HUES64 (cell line): ENCODE measurements around the gene RET.

Source experiments
- H3K27ac ChIP-seq: 2 replicates; pipeline ENCODE4 v1.7.0; 2013; ENCODE audit warnings: low read depth, low read length, inconsistent platforms
- H3K27me3 ChIP-seq: 2 replicates; pipeline ENCODE4 v1.6.1; 2013; ENCODE audit warnings: mild to moderate bottlenecking, low read length; ENCODE audit not compliant: insufficient read depth
- H3K36me3 ChIP-seq: 2 replicates; pipeline ENCODE4 v1.6.1; 2013; ENCODE audit warnings: mild to moderate bottlenecking, low read length; ENCODE audit not compliant: insufficient read depth
- H3K4me1 ChIP-seq: 2 replicates; pipeline ENCODE4 v1.6.1; 2013; ENCODE audit warnings: mild to moderate bottlenecking, low read length, moderate library complexity; ENCODE audit not compliant: insufficient read depth
- H3K4me3 ChIP-seq: 2 replicates; pipeline ENCODE4 v1.5.1; 2013; ENCODE audit warnings: mild to moderate bottlenecking, low read length, moderate library complexity
- H3K9ac ChIP-seq: 2 replicates; pipeline ENCODE4 v1.6.1; 2013; ENCODE audit warnings: mild to moderate bottlenecking, low read depth, low read length
- H3K9me3 ChIP-seq: 2 replicates; pipeline ENCODE4 v1.6.1; 2013; ENCODE audit warnings: low read depth, low read length; ENCODE audit not compliant: insufficient read depth
- WGBS: fragments of 150-250, 120-280 bp; methylation state at CpG from one replicate; pipeline ENCODE4 v1.1.7; 2013; ENCODE audit warnings: missing lambda C conversion rate; 5-methylcytosine and 5-hydroxymethylcytosine counted together

RET gene

DNA sequence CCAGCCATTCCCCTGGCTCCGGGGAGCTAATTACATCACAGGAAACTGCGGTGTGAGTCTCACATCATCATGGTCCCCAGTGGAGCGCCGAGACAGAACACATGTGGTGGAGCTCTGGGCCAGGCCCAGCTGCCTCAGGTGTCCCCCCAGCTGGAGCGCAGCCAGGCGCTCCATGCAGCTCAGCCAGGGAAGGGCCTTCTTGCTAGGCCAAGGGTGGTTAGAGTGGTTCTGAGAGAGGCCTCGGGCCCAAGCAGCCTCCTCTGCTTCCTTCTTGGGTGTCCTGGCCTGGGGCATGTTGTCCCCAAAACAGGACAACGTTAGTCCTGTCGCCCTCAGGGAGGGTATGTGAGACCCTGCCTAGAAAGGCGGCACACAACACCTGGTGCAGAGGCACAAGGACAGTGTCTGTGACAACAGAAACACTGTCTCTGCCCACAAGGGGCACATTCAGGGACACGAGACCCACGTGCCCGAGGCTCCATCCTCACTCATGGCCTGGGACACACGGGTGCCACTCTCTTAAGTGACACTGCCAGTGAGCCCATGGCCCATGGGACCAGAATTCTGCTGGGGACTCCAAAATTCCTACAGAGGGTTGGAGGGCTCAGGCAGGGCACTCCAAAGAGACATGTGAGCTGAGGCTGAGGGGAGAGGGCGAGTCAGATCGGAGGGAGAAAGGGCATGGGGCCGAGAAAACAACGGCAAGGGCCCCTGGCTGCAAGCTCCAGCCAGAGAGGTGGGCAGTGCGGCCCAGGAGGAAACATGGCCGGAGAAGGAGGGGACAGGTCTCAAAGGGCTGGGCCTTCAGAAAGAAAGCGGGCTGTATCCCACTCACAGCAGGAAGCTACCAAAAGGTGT is 37.0 kb upstream of the RET start:
- Histone ChIP-seq H3K4me1 (peaks cover 14% of the 10 kb centered on the region), H3K27me3 (no peaks in the 10 kb centered on the region), H3K9me3 (no peaks in the 10 kb centered on the region), H3K9ac (no peak overlapping the region), H3K27ac (no peak overlapping the region), H3K4me3 (no peak overlapping the region), H3K36me3 (no peaks in the 10 kb centered on the region)
- 91% methylated on average over 21 of the region's 21 CpGs for WGBS

DNA sequence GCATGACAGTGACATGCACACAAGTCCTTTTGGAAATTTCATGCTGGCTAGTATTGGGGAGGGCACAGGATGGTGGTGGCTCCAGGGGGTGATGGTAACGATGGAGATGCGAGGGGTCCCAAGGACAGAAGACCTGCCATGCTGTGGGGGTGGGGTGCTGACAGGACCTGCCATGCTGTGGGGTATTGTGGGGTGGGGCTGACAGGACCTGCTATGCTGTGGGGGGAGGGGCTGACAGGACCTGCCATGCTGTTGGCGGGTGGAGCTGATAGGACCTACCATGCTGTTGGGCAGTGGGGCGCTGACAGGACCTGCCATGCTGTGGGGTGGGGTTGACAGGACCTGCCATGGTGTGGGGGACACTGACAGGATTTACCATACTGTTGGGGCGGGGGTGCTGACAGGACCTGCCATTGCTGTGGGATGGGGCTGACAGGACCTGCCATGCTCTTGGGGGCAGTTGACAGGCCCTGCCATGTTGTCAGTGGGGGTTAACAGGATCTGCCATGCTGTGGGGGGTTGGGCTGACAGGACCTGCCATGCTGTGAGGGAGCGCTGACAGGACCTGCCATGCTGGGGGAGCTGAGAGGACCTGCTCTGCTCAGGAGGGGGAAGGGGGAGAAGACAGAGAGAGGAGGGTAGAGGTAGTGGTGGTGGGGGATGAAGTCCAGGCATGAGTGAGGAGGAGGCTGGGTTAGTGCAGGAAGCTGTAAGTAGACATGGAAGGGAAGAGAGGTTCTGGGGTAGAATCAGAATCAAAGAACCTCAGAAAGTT is 36.2 kb upstream of the RET start:
- Histone ChIP-seq H3K27ac (no peak overlapping the region), H3K9ac (no peak overlapping the region), H3K4me3 (no peak overlapping the region), H3K36me3 (no peaks in the 10 kb centered on the region), H3K27me3 (no peaks in the 10 kb centered on the region), H3K9me3 (no peaks in the 10 kb centered on the region), H3K4me1 (peaks cover 14% of the 10 kb centered on the region)
- WGBS: 88% methylated on average over 5 of the region's 6 CpGs

DNA sequence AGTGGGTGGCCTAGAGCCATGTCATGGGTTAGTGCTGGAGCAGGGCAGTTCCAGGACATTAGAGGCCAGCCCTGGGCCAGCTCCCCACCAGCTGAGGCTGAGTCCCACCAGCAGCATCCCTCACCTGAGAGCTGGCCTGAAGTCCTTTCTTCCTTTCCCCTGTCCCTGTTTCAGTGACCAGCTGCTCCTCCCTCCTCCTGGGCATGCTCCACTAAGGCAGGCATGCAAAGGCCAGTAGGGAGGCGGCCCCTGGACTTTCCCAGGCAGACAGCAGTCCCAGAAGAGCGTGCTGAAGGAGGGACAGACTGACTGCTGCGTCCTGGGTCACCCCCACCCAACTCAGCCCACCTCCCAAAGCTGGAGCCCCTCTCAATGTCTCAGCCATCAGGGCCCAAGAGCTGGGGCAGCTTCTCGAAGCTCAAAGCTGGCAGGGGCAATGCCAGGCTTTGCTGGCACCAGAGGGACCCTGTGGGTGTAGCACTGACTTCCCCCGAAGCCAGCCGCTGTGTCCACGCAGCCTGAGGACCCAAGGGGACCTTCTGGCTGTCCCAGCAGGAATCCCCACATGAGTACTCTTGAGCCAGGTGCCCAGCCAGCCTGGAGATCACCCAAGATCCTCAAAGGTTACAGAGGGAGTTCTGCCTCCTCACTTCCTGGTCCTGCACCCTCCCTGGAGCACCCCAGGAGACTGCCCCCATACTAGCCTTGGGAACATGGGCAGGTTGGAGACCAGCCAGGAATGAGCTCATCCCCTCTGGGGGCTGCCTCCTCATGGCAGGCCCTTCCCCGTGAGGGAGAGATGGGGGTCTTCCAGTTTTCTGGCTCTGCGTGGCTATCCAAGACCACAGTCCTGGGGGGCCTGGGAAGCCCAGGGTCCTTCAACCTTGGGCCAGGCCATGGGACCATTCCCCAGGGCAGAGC is 35.2 kb upstream of the RET start:
- Histone ChIP-seq H3K4me1 (peaks cover 14% of the 10 kb centered on the region), H3K27ac (no peak overlapping the region), H3K36me3 (no peaks in the 10 kb centered on the region), H3K4me3 (no peak overlapping the region), H3K27me3 (no peaks in the 10 kb centered on the region), H3K9me3 (no peaks in the 10 kb centered on the region), H3K9ac (no peak overlapping the region)
- 95% methylated on average over 9 of the region's 9 CpGs for WGBS

GRCh38 chr10:43042503-43043341 is 34.1 kb upstream of the RET start:
- Histone ChIP-seq H3K36me3 (no peaks in the 10 kb centered on the region), H3K4me1 (peaks cover 14% of the 10 kb centered on the region), H3K9me3 (no peaks in the 10 kb centered on the region), H3K27me3 (no peaks in the 10 kb centered on the region), H3K4me3 (no peak overlapping the region), H3K27ac (no peak overlapping the region), H3K9ac (no peak overlapping the region)
- 84% methylated on average over 12 of the region's 12 CpGs for WGBS

- Histone ChIP-seq H3K36me3 (no peaks in the 10 kb centered on the region), H3K27ac (no peak overlapping the region), H3K9me3 (no peaks in the 10 kb centered on the region), H3K9ac (no peak overlapping the region), H3K4me1 (peaks cover 14% of the 10 kb centered on the region), H3K27me3 (no peaks in the 10 kb centered on the region), H3K4me3 (no peak overlapping the region)
- whole genome bisulfite sequencing: 80% methylated on average over 9 of the region's 9 CpGs
These were observed 33.5 kb upstream of the RET start for GRCh38 chr10:43043342-43043772.

DNA sequence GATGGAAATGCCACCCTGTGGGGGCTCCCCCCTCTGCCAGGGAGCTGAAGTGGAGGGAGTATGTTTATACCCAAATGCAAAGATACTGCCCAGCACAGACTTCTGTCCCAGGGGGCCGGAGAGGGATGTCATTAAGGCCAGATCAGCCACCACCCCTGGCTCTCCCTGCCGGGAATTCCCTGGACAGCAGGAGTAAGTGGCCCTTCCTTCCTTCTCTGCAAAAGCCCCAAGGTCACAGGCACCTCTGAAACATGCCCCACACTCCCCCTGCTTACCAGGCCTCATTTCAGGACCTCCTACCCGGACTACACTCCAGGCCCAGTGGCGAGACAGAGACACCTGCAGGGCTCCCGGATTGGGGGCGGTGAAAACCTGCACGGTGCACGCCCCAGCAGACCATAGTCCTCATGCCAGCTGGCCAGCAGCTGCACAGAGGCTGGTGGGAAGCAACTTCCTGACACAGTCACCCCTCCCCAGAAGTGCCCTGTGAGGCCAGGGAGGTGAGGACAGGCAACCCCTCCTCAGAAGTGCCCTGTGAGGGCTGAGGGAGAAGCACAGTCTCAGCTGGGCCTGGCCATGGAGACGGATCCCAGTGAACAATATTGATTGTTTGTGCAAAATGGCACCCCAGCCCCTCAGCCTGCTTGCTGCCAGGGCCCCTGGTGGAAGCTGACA is 33.0 kb upstream of the RET start:
- Histone ChIP-seq H3K4me3 (no peak overlapping the region), H3K9ac (no peak overlapping the region), H3K36me3 (no peaks in the 10 kb centered on the region), H3K27me3 (no peaks in the 10 kb centered on the region), H3K27ac (no peak overlapping the region), H3K4me1 (peaks cover 14% of the 10 kb centered on the region), H3K9me3 (no peaks in the 10 kb centered on the region)
- 76% methylated on average over 9 of the region's 9 CpGs for WGBS

DNA sequence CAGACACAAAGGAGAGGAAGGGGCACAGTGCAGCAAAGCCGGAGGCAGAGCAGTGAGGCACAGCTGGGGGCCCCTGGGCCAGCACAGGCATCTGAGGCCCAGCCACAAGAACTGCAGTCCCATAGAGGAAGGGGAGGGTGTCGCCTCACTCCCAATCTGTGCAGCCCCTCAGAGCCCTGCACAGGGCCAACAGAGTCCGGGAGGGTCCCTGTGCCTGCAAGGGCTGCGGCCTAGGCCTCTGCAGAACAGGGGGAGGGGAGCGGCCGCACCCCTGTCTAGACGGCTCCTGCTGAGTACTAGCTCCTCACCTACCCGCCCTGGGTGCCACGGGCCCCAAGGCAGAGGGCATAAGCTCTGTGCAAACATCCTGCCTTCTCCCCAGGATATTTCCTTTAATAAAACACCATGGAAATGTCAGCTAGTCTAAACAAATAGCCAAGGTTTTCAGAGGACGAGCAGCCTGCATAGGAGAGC is 32.4 kb upstream of the RET start:
- H3K36me3 ChIP-seq: no peaks in the 10 kb centered on the region
- no peak overlapping the region for H3K27ac ChIP-seq
- 68% methylated on average over 10 of the region's 10 CpGs for WGBS
- H3K9ac ChIP-seq: no peak overlapping the region
- no peak overlapping the region for H3K4me3 ChIP-seq
- no peaks in the 10 kb centered on the region for H3K9me3 ChIP-seq
- H3K4me1 ChIP-seq: peaks cover 14% of the 10 kb centered on the region
- H3K27me3 ChIP-seq: no peaks in the 10 kb centered on the region

DNA sequence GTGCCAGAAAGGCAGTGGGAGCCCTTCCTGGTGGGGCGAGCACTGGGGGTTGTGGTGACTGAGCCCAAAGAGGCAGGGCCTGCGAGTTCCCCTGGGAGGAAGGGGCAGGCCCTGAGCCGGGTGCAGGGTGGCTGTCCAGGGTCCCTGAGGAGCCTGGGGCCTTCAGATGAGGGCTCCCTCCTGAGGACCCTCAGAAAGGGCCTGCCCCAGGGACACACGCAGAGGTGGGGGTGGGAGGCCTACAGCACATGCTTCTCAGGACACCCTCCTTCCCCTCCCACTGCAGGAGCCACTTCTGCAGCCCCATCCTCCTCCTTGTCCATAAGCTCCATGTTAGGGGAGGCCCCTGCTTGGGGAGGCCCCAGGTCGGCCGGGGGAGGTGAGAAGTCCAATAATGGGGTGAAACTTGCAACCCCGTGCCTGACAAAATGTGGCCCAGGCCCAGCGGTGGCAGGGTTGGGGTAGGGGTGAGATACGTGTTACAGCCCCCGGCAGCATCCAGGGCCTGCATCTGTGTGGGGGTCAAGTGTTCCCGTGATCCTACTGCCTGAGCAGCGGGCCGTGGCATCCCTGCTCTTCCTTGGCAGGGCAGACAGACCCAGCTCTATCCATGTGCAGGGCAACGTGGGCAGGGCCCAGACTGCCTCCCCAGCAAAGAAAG is 31.8 kb upstream of the RET start:
- H3K36me3 ChIP-seq: no peaks in the 10 kb centered on the region
- 91% methylated on average over 14 of the region's 14 CpGs for WGBS
- no peak overlapping the region for H3K4me3 ChIP-seq
- H3K9ac ChIP-seq: no peak overlapping the region
- H3K27me3 ChIP-seq: no peaks in the 10 kb centered on the region
- H3K27ac ChIP-seq: no peak overlapping the region
- no peaks in the 10 kb centered on the region for H3K9me3 ChIP-seq
- peaks cover 14% of the 10 kb centered on the region for H3K4me1 ChIP-seq

DNA sequence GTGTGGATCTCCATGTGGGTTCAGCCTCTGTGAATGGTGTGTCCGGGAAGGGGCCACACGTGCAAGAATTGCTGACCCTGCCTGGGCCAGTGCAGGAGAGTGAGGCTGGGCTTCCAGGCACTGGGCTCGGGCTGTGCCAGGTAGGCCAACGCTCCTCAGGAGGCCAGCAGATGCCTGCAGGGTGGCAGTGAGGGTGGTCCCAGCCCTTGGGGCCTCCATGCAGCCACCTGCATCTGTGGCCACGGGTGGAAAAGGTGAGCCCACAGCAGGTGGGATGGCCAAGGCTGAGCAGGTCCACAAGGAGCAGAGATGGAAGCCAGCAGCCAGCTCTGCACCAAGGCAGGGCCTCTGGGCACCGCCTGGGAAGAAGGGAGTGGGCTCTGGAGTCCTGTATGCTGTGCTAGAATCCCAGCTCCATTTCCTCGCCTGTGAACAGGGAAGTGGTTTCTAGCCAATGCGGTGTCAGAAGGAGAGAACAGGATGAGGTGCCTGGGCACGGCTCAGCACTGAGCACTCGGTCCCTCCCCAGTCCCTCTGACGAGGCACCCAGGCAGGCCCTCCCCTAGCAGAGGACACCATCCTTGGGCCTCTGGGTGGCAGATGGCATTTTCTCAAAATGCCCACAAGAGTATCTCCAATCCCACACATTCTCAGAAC is 31.1 kb upstream of the RET start:
- no peaks in the 10 kb centered on the region for H3K9me3 ChIP-seq
- no peak overlapping the region for H3K4me3 ChIP-seq
- no peak overlapping the region for H3K27ac ChIP-seq
- H3K9ac ChIP-seq: no peak overlapping the region
- no peaks in the 10 kb centered on the region for H3K27me3 ChIP-seq
- peaks cover 14% of the 10 kb centered on the region for H3K4me1 ChIP-seq
- no peaks in the 10 kb centered on the region for H3K36me3 ChIP-seq
- WGBS: 89% methylated on average over 11 of the region's 11 CpGs
